HepG2 (cell line): Measurements from ENCODE around the gene DGAT2. TPM values are rescaled to one million over a fixed set of nuclear protein-coding genes. Genes with fewer than 3 reads are reported as not detected.

ENCODE experiments used
- ETS1 ChIP-seq: sonication (generic); formaldehyde crosslinking; IDR thresholded peaks from 2 replicates; pipeline ENCODE4 v1.4.0; 2020; ENCODE audit warnings: missing genetic modification reagents
- FOSL2 ChIP-seq: sonication (generic); formaldehyde crosslinking; IDR thresholded peaks from 2 replicates; pipeline ENCODE4 v1.4.0; 2020; ENCODE audit warnings: missing genetic modification reagents
- NCOA5 ChIP-seq: sonication (generic); formaldehyde crosslinking; IDR thresholded peaks from 2 replicates; pipeline ENCODE4 v1.4.0; 2020; ENCODE audit warnings: missing genetic modification reagents
- PRDM15 ChIP-seq: sonication (generic); formaldehyde crosslinking; IDR thresholded peaks from 2 replicates; pipeline ENCODE4 v1.4.0; 2020; ENCODE audit warnings: missing genetic modification reagents
- ZFP1 ChIP-seq: IDR thresholded peaks from 2 replicates; pipeline ENCODE4 v1.6.1; 2016
- ZNF337 ChIP-seq: sonication (generic); formaldehyde crosslinking; IDR thresholded peaks from 2 replicates; pipeline ENCODE4 v1.5.1; 2020; ENCODE audit warnings: missing genetic modification reagents, low read depth, mild to moderate bottlenecking, borderline replicate concordance
- polyA plus RNA-seq, 8 experiments: library from polyadenylated mRNA; depleted of rRNA in 3 of 8; stranded (reverse) in 7 of 8; unstranded in 1 of 8; fragments of >200 nt; fragmentation: Illumina TruSeq in 4 of 8; extraction: Trizol in 4 of 8; gene quantifications; 2 replicates each; pipeline versions ENCODE4 v1.2.1 to v1.2.3, GENCODE V29; 2011 to 2016; ENCODE audit warnings: low read depth in 4 of 8, missing spikeins in 1 of 8, mixed read lengths in 1 of 8; ENCODE audit not compliant: insufficient read depth in 1 of 8
- total RNA-seq, 5 experiments: library from RNA; depleted of rRNA; stranded (reverse); fragments of >200 nt; fragmentation: Illumina TruSeq; extraction: Trizol; gene quantifications; 2 replicates each; pipeline ENCODE4 v1.2.3, GENCODE V29; 2016; ENCODE audit warnings: low read depth in 1 of 5
- TF ChIP-seq, protein P1 (sequence below): sonication (generic); formaldehyde crosslinking; IDR thresholded peaks from 2 replicates; pipeline ENCODE4 v1.8.0; 2022; ENCODE audit warnings: missing genetic modification reagents, mild to moderate bottlenecking, borderline replicate concordance
- TF ChIP-seq, protein P2 (sequence below): sonication (generic); formaldehyde crosslinking; IDR thresholded peaks from 2 replicates; pipeline ENCODE4 v1.5.1; 2020; ENCODE audit warnings: missing genetic modification reagents, mild to moderate bottlenecking, borderline replicate concordance
- TF ChIP-seq, protein P3 (sequence below): sonication (generic); formaldehyde crosslinking; IDR thresholded peaks from 2 replicates; pipeline ENCODE4 v1.4.0; 2020; ENCODE audit warnings: missing genetic modification reagents, low read depth, mild to moderate bottlenecking, borderline replicate concordance
- TF ChIP-seq, protein P4 (sequence below): sonication (generic); formaldehyde crosslinking; IDR thresholded peaks from 2 replicates; pipeline ENCODE4 v1.5.0; 2020; ENCODE audit warnings: mild to moderate bottlenecking, missing genetic modification reagents

The DGAT2 gene
- total and polyA plus RNA-seq, 2 of the 13 experiments (the other 11 are each of a cell fraction or from before 2014, with no cell fraction given): 39.0 to 65.6 TPM

DNA sequence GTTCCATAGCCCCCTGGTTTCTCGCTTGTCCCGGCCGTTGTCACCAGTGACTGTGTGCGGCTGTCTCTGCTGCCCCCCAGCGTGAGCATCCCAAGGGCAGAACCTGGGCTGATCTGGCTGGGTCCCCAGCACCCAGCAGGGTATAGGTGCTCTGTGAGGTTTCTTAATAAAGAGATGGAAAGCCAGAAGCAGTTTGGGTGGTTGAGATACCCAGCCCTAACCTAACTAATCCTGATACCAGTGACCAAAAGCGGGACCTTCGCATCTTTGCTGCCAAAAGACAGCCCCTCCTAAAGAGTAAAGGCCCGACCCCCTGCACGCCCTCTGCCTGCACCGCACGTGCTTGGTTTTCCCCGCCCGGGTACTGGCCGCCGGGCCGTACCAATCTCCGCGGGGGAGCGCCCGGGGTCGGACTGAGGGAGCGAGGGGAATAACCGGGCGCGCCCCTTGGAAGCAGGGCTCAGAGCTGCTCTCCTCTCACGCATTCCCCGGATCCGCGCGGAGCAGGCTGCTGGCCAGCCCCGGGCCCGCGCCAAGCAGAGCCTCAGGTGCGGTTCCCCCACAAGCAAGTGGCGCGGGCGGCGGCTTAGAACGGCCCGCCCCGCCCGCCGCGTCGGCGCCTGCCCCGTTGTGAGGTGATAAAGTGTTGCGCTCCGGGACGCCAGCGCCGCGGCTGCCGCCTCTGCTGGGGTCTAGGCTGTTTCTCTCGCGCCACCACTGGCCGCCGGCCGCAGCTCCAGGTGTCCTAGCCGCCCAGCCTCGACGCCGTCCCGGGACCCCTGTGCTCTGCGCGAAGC is at the start of gene DGAT2 (continued):
- TF ChIP-seq FOSL2 (CRISPR knock-in tag): peak; percentile 24; the same call in 1 of the 2 replicates
- TF ChIP-seq ETS1 (CRISPR knock-in tag): no peak
- TF ChIP-seq, protein P1, sequence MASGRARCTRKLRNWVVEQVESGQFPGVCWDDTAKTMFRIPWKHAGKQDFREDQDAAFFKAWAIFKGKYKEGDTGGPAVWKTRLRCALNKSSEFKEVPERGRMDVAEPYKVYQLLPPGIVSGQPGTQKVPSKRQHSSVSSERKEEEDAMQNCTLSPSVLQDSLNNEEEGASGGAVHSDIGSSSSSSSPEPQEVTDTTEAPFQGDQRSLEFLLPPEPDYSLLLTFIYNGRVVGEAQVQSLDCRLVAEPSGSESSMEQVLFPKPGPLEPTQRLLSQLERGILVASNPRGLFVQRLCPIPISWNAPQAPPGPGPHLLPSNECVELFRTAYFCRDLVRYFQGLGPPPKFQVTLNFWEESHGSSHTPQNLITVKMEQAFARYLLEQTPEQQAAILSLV (CRISPR knock-in tag): peak; percentile 61; the same call in 1 of the 2 replicates
- TF ChIP-seq, protein P2, sequence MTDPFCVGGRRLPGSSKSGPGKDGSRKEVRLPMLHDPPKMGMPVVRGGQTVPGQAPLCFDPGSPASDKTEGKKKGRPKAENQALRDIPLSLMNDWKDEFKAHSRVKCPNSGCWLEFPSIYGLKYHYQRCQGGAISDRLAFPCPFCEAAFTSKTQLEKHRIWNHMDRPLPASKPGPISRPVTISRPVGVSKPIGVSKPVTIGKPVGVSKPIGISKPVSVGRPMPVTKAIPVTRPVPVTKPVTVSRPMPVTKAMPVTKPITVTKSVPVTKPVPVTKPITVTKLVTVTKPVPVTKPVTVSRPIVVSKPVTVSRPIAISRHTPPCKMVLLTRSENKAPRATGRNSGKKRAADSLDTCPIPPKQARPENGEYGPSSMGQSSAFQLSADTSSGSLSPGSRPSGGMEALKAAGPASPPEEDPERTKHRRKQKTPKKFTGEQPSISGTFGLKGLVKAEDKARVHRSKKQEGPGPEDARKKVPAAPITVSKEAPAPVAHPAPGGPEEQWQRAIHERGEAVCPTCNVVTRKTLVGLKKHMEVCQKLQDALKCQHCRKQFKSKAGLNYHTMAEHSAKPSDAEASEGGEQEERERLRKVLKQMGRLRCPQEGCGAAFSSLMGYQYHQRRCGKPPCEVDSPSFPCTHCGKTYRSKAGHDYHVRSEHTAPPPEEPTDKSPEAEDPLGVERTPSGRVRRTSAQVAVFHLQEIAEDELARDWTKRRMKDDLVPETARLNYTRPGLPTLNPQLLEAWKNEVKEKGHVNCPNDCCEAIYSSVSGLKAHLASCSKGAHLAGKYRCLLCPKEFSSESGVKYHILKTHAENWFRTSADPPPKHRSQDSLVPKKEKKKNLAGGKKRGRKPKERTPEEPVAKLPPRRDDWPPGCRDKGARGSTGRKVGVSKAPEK (CRISPR knock-in tag): no peak
- TF ChIP-seq ZNF337 (CRISPR knock-in tag): peak; percentile 62; the same call in 1 of the 2 replicates
- TF ChIP-seq NCOA5: no peak
- peak; percentile 45 for TF ChIP-seq PRDM15 (CRISPR knock-in tag)
- TF ChIP-seq, protein P3, sequence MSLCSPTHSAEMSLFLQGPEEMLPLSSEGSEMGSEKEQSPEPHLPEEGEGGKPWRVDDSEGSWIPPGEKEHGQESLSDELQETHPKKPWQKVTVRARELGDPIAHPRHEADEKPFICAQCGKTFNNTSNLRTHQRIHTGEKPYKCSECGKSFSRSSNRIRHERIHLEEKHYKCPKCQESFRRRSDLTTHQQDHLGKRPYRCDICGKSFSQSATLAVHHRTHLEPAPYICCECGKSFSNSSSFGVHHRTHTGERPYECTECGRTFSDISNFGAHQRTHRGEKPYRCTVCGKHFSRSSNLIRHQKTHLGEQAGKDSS (CRISPR knock-in tag): no peak; the same call in 1 of the 2 replicates
- TF ChIP-seq, protein P4, sequence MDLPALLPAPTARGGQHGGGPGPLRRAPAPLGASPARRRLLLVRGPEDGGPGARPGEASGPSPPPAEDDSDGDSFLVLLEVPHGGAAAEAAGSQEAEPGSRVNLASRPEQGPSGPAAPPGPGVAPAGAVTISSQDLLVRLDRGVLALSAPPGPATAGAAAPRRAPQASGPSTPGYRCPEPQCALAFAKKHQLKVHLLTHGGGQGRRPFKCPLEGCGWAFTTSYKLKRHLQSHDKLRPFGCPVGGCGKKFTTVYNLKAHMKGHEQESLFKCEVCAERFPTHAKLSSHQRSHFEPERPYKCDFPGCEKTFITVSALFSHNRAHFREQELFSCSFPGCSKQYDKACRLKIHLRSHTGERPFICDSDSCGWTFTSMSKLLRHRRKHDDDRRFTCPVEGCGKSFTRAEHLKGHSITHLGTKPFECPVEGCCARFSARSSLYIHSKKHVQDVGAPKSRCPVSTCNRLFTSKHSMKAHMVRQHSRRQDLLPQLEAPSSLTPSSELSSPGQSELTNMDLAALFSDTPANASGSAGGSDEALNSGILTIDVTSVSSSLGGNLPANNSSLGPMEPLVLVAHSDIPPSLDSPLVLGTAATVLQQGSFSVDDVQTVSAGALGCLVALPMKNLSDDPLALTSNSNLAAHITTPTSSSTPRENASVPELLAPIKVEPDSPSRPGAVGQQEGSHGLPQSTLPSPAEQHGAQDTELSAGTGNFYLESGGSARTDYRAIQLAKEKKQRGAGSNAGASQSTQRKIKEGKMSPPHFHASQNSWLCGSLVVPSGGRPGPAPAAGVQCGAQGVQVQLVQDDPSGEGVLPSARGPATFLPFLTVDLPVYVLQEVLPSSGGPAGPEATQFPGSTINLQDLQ (CRISPR knock-in tag): peak; percentile 78; the same call in 1 of the 2 replicates
- TF ChIP-seq ZFP1 (CRISPR knock-in tag): no peak
